ENCODE measurements around the gene RFX4.

The RFX4 gene

GRCh38 chr12:106736051-106736957, 153.5 kb downstream of the RFX4 start:
- DNase-seq = no peak

- DNase-seq = no peak
Measured at GRCh38 chr12:106739318-106739717, 156.5 kb downstream of the RFX4 start.

DNA sequence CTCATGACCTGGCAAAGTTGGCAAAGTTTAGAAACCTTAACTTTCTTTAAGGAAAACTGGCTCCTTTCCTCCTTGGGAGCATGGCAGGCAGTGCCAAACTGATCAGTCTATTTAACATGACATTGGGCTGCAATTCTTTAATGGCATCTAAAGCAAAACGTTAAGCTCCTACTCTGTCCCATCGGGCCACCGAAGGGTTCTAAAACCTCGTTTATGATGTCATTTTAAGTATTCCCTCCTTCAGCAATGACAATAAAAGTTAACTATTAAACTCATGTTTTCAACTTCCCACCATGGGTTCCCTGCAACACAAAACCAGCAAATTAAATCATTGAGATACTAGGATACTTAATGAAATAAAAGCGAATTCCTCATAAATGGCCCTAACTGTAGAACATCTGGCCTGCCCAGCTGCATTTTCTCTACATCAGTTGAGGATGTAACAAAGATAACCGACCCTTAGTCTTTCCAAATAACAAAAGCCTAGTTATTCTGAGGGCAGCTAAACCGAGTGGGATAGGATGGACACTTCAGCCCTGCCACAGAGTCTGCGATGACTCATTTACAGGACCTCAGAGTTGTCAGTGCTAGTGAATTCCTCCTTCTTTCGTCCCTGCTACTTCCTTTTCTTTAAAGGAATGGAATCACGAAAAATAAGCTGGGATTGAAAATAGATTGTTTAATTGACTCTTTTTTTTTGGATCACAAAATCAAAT, 157.2 kb downstream of the RFX4 start:
- peak; percentile 45 for DNase-seq

DNA sequence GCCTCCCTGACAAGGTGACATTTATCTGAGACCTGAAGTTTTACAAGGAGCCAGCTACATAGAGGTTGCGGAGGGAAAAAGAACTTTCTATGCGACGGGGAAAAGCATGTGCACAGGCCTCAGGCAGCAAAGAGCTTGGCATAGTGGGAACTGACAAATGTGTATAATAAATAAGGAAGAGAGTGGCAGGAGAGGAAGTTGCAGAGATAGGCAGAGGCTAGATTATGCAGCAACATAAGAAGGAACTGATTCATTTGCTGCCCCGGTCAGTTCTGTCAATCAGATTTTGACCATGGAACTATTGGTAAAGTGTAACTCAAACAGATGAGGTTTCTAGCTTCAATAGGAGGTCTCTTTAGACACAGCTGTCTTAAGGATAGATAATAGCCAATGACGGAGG, 158.0 kb downstream of the RFX4 start:
- DNase-seq = no peak

DNA sequence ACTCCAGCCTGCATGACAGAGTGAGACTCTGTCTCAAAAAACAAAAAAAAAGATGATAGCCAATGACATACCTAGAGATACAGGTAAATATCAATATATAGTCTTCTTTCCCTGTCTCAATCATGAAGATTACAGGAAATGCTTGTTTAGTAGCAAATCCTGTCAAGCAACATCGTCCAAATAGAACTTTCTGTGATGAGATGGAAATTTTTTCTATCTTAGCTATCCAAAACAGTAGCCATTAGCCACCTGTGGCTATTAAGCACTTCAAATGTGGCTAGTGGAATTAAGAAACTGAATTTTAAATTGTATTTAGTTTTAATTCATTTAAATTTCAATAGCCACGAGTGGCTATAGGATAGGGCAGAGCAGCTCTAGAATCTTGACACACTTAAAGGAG, 158.4 kb downstream of the RFX4 start:
- DNase-seq = no peak

GRCh38 chr12:106743270-106743988, 160.6 kb downstream of the RFX4 start:
- no peak for DNase-seq

DNA sequence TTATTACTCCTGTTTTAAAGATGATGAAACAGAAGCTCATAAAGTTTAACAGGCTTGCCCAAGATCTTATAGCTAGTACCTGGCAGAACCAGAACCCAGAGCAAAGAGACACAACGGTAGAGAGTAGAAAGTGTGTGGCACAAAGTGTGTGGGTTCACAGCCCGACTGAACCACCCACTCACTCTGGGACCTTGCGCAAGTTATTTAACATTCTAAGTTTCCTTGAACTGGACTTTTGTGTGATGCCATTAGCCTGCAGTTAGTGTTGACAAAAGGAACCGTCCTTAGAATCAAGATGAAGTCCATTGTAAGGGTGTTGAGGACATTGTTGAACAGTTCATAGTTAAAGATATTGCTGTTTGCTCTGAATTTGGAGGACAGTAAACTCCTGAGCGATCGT, 161.8 kb downstream of the RFX4 start:
- DNase-seq = no peak

DNA sequence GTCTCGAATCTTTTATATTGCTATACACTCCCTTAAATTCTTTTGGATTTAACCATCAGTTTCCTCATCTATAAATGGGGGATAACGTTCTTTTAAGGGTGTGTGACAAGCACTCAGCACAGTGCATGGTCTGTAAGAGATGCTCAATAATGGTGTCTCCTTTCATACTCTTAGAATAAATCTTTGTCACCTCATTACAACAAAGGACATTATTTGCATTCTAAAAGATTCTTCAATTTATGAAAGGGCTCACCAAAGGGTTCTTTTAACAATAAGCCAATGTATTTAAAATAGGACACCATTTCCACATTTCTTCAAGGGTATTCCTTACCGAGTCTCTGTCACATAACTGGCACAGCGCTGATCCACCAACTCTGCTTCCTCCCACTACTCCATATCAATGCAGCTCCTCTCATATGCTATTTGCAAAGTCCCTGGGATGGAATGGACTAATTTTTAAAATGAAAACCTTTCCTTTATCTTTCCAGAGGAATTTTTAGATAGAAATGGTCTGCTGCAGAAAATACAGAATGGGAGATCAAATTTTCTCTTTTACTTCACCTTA, 162.5 kb downstream of the RFX4 start:
- no peak for DNase-seq

- DNase-seq = no peak
Measured at GRCh38 chr12:106747973-106748436, 165.2 kb downstream of the RFX4 start.

DNA sequence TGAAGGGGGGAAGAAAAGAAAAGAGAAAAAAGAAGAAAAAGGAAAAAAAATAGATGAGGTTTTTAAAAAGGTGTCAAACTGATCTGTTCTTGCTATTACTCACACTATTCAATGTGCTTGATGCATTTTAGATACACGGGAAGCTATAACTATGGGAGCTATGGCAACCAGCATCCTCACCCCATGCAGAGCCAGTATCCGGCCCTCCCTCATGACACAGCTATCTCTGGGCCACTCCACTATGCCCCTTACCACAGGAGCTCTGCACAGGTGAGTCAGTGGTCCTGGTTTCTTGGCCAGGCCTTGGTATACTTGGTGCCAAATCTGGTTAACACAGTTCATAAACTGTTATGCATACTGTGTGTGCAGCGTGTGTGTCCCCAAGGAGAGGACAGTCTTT, 167.7 kb downstream of the RFX4 start:
- no peak for DNase-seq

DNA sequence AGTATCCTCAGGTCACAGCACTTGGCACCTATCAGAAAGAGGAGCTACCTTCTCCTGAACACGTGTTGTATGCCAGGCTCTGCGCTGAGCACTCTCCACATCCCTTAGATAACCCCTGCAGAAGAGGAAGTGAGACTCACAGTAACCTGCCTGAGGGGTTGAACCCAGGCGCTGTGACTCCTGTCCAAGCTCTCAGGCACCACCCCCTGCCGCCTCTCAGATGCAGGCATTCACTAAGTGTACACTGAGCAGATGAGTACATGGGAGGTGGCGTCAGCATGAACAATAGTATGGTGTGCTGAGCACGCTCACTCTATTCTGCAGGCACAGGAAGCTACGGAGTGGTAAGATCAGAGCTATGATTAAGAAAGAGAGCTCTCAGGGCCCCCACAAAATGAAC, 170.7 kb downstream of the RFX4 start:
- no peak for DNase-seq

- DNase-seq = no peak
Measured at GRCh38 chr12:106754331-106754730, 171.5 kb downstream of the RFX4 start.

GRCh38 chr12:106757623-106758348, 175.0 kb downstream of the RFX4 start:
- DNase-seq = no peak

DNA sequence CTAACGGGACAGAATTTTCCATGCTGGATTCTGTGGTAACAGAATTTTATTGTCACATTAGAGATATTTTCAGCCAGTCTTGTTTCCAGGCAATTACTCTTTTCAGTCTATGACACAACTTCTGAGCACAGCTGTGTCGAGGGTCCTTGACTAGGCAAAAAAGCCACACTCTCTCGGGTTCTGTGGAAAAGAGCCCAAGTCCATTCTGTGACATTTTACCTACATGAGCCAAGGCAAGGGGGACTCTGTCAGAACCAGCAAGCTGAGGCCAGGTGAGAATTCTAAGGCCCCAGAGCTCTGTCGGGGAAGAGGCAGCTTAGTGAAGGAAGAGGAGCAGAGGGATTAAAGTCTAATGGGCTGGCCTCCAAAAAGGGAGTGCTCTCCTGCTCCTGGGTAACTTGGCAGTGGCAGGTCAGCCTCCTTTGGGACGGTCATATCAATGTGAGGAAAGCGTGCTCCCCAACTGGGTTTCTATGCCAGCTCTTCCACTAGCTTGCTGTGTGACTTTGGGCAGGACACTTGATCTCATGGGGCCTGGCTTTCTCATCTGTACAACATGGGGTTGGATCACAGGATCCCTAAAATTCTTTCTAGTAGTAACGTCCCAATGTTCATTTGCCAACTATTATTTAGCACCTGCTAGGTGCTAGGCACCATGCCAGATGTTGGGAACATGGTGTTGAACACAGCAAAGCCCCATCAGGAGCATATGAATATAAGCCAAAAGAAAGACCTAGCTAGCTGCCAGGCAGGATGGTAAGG, 175.7 kb downstream of the RFX4 start:
- DNase-seq = no peak

- no peak for DNase-seq
Measured at GRCh38 chr12:106759526-106760183, 176.9 kb downstream of the RFX4 start.

DNA sequence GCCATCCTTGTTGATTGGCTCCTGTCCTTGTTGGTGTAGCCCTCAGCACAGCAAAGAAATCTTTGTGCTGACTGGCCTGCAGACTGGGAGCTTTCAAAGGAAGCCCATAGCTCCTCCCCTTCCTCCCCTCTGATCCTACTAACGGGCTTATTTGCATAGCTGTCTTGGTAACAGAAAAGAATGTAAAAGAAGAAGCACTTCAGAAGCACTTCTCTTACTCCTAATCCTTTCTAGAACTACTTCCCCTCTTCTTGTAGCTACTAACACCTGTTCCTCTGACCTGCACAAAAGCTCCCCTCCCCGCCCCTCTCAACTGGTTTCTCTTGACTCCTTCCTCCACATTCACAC, 177.4 kb downstream of the RFX4 start:
- no peak for DNase-seq

DNA sequence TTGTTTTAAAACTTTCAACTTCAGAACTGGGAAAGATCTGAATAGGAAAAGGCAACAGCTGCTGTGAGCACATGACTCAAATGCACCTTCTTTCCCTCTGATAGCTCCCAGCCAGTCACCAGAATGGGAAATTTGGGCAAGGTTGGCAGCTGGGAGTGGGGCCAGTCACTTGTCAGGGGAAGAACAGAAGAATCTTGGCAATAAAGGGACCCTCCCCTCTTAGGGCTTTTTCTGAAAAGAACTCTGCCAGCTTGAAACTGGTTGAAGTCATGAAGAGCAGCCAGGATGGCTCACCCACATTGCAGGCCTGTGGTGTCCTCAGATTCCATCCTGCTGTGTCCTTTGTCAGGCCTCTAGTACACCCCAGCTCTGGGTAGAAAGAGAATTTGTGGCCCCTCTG, 181.4 kb downstream of the RFX4 start:
- no peak for DNase-seq

- DNase-seq = no peak
Measured at GRCh38 chr12:106764738-106765137, 181.9 kb downstream of the RFX4 start.

- DNase-seq = no peak
Measured at GRCh38 chr12:106766393-106766826, 183.6 kb downstream of the RFX4 start.

DNA sequence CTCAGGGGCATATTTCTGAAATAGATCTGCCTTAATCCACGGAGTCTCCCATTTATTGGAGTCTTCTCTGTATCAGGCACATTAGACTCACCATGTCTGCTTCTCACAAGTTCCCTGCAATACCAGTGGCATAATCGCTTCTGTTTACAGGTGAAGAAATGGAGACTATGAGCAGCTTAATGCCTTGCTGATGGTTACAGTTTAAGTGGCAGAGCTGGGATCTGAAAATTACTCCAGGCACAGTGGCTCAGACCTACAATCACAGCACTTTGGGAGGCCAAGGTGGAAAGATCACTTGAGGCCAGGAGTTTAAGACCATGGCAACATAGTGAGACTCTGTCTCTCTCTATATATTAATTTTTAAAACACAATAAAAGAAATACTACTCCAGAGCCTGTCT, 184.4 kb downstream of the RFX4 start:
- DNase-seq = no peak

Measured in EL (cell line).